Lower lobe of right lung (tissue), 2 donors: Measurements from ENCODE around the gene TRIM26. TPM values are rescaled to one million over a fixed set of nuclear protein-coding genes. Genes with fewer than 3 reads are reported as not detected.

Experiments used
- ATAC-seq, 2 donors: fragments of 200-7000 bp; cut with Tn5 transposase; one replicate each; pipeline ENCODE4 v1.9.1; 2020 to 2022; ENCODE audit warnings: mild to moderate bottlenecking in 2 of 2, moderate library complexity in 2 of 2
- DNase-seq: peaks from one replicate; pipeline ENCODE4 v3.0.0-alpha.2; 2020
- H3K27ac ChIP-seq: fragments of 200-600 bp; one replicate; pipeline ENCODE4 v1.8.0; 2022
- H3K27me3 ChIP-seq: fragments of 200-600 bp; one replicate; pipeline ENCODE4 v1.8.0; 2022; ENCODE audit warnings: low read depth
- H3K36me3 ChIP-seq: fragments of 200-600 bp; one replicate; pipeline ENCODE4 v1.8.0; 2022; ENCODE audit warnings: mild to moderate bottlenecking
- H3K4me1 ChIP-seq: fragments of 200-600 bp; one replicate; pipeline ENCODE4 v1.8.0; 2022
- H3K4me3 ChIP-seq: fragments of 200-600 bp; one replicate; pipeline ENCODE4 v1.8.0; 2022; ENCODE audit warnings: mild to moderate bottlenecking
- H3K9me3 ChIP-seq: fragments of 200-600 bp; one replicate; pipeline ENCODE4 v1.8.0; 2022
- intact Hi-C: fragments of 100-400 bp; cut with DNase I; formaldehyde crosslinking; loops from one replicate; pipeline ENCODE4 v1.11.0; 2022
- total RNA-seq: library from RNA; stranded (reverse); fragmentation: NEBNext Ultra II Directional; extraction: Animal tissue kit (Norgen Biotek cat#: 25700); gene quantifications from one replicate; pipeline ENCODE4 v1.2.1, GENCODE V29; 2021
- TF ChIP-seq, protein P1 (sequence below): fragments of 200-600 bp; IDR thresholded peaks from one replicate; pipeline ENCODE4 v1.8.0; 2022; ENCODE audit warnings: antibody characterized with exemption, mild to moderate bottlenecking
- donor health status: DM: no; HTN: yes; CAD: no; lungs with severe emphysema.

Gene TRIM26
- total RNA-seq, 1 donor from 2014 or later: 46.0 TPM

DNA sequence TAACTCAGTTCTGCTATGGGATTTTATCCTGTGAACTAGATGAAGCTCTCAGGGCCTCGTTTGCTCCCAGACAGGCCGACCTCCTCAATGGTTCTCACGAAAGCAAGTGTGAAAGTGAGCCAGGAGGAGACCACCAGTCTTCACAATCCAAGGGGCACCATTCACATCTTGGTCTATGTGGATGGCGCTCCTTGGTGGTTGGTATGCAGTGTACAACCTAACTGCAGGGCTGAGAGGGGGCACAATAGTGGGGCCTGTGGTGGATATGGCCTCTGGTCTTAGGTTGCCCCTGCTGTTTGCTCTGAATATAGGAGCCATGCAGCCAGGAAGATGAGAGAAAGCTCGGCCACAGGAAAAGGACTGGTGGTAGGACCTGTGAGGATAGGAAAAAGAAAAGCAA lies 24.7 kb downstream of the TRIM26 start:
- peaks cover 81% of the 10 kb centered on the region for H3K36me3 ChIP-seq
- H3K4me3 ChIP-seq: no peak overlapping the region
- ATAC-seq (no peak), DNase-seq (no peak)
- H3K27ac ChIP-seq: no peak overlapping the region
- TF ChIP-seq, protein P1, sequence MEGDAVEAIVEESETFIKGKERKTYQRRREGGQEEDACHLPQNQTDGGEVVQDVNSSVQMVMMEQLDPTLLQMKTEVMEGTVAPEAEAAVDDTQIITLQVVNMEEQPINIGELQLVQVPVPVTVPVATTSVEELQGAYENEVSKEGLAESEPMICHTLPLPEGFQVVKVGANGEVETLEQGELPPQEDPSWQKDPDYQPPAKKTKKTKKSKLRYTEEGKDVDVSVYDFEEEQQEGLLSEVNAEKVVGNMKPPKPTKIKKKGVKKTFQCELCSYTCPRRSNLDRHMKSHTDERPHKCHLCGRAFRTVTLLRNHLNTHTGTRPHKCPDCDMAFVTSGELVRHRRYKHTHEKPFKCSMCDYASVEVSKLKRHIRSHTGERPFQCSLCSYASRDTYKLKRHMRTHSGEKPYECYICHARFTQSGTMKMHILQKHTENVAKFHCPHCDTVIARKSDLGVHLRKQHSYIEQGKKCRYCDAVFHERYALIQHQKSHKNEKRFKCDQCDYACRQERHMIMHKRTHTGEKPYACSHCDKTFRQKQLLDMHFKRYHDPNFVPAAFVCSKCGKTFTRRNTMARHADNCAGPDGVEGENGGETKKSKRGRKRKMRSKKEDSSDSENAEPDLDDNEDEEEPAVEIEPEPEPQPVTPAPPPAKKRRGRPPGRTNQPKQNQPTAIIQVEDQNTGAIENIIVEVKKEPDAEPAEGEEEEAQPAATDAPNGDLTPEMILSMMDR: no peak
- H3K9me3 ChIP-seq: no peaks in the 10 kb centered on the region
- H3K4me1 ChIP-seq: no peaks in the 10 kb centered on the region
- no peaks in the 10 kb centered on the region for H3K27me3 ChIP-seq
- intact Hi-C loops: no loop called here

DNA sequence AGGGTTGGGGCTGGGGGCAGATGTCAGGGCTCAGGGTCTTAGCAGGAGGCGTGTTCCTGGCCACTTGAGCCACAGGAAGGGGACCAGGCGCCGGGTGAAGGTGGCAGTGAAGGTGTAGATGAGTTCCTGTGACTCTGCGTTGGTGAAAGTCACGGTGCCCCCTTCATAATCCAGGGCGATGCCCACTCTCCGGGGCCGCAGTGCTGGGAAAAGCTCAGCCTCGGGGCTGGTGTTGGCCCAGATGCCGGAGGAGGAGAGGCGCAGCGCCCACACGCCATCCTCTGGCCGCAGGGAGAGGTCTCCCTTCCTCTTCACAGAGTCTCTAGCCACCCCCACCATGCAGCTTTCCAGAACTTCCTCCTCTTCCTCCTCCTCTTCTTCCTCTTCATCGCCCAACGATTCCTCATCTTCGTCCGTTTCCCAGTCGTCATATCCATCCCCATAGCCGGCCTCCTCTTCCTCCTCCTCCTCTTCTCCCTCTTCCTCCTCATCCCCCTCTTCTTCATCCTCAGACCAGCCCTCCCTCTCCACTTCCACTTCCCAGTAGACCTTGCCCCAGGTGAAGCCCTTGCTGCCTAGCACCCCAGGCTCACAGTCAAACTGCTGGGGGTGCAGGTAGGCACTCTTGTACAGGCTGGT lies 27.2 kb downstream of the TRIM26 start:
- H3K27ac ChIP-seq: no peak overlapping the region
- intact Hi-C loops: no loop called here
- ATAC-seq (no peak), DNase-seq (no peak)
- H3K36me3 ChIP-seq: peaks cover 63% of the 10 kb centered on the region
- H3K4me3 ChIP-seq: no peak overlapping the region
- no peaks in the 10 kb centered on the region for H3K9me3 ChIP-seq
- H3K27me3 ChIP-seq: no peaks in the 10 kb centered on the region
- H3K4me1 ChIP-seq: no peaks in the 10 kb centered on the region
- TF ChIP-seq, protein P1: no peak

DNA sequence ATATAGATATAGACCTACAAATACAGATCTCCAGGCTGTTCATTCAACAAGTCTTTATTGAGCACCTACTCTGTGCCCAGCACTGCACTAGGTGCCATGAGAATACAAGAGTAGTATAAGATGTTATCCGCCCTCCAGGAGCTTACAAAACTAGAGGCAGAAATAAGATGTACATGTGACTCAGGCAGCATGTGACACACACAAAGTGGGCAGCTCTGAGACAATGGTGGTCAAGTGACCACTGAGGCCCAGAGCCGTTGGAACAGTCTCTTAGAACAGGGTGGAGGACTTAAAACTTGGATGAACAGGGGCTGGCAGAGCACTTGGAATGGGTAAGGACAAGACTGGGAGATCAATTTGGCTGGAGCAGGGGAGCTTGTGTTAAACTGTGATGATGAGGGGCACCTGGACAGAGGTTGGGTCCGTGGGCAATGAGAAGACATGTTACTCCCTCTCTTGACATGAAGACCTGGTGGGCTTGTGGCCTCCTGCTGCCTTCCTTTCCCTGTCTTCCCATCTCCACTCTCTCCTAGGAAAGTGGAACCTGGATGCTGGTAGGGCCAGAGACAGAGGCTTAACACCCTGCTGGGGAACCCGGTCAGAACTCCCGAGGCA lies 28.7 kb downstream of the TRIM26 start:
- no peaks in the 10 kb centered on the region for H3K4me1 ChIP-seq
- DNase-seq: no peak
- peaks cover 48% of the 10 kb centered on the region for H3K36me3 ChIP-seq
- no peak overlapping the region for H3K27ac ChIP-seq
- TF ChIP-seq, protein P1: no peak
- intact Hi-C loops: no loop called here
- H3K9me3 ChIP-seq: no peaks in the 10 kb centered on the region
- ATAC-seq: no peak
- H3K4me3 ChIP-seq: no peak overlapping the region
- H3K27me3 ChIP-seq: no peaks in the 10 kb centered on the region

DNA sequence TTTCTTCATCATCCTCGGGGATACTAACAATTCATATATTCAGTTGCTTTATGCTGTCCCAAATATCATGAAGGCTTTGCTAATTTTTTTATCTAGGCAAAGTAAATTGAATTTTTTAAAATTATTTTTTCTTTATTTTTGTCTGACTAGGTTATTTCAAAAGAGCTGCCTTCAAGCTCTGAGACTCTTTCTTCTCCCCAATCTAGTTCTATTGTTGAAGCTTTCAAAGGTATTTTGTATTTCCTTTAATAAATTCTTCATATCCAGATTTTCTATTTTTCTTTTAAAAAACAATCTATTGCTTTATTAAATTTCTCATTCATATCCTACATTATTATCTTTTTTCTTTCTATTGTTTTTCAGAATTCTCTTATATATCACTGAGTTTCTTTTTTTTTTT lies 33.1 kb downstream of the TRIM26 start:
- DNase-seq (no peak), ATAC-seq (no peak)
- peaks cover 8% of the 10 kb centered on the region for H3K36me3 ChIP-seq
- H3K4me3 ChIP-seq: no peak overlapping the region
- no peaks in the 10 kb centered on the region for H3K9me3 ChIP-seq
- H3K27me3 ChIP-seq: no peaks in the 10 kb centered on the region
- no peaks in the 10 kb centered on the region for H3K4me1 ChIP-seq
- TF ChIP-seq, protein P1: no peak
- H3K27ac ChIP-seq: no peak overlapping the region
- intact Hi-C loops: no loop called here

DNA sequence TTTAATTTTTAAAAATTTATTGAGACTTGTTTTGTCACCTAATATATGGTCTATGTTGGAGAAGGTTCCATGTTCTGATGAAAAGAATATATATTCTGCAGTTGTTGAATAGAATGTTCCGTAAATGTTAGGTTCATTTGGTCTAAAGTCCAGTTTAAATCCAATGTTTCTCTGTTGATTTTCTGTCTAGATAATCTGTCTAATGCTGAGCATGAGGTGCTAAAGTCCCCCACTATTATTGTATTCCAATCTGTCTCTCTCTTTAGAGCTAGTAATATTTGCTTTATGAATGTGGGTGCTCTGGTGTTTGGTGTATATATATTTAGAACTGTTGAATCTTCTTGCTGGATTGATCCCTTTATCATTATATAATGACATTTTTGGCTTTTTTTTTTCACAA lies 34.4 kb downstream of the TRIM26 start:
- no peak overlapping the region for H3K4me3 ChIP-seq
- no peak for ATAC-seq
- no peaks in the 10 kb centered on the region for H3K9me3 ChIP-seq
- no peak for DNase-seq
- intact Hi-C loops: no loop called here
- no peaks in the 10 kb centered on the region for H3K27me3 ChIP-seq
- H3K27ac ChIP-seq: no peak overlapping the region
- H3K36me3 ChIP-seq: no peaks in the 10 kb centered on the region
- H3K4me1 ChIP-seq: no peaks in the 10 kb centered on the region
- TF ChIP-seq, protein P1: no peak
